Muscle layer of duodenum (tissue), 2 donors: ENCODE measurements around the gene NRXN2.
A peak's percentile ranks its signal among the peaks of the same experiment; 100 is the strongest.

Source experiments
- H3K27ac ChIP-seq: one replicate; pipeline ENCODE4 v1.7.0; 2013; ENCODE audit warnings: mild to moderate bottlenecking, low read length
- H3K27me3 ChIP-seq: one replicate; pipeline ENCODE4 v1.7.0; 2013; ENCODE audit warnings: low read depth, mild to moderate bottlenecking, control low read depth, low read length
- H3K36me3 ChIP-seq, 2 donors: one replicate each; pipeline ENCODE4 v1.7.0; 2013; ENCODE audit warnings: low read length in 2 of 2, control low read depth in 1 of 2, mild to moderate bottlenecking in 1 of 2; ENCODE audit not compliant: insufficient read depth in 2 of 2, control insufficient read depth in 1 of 2
- H3K4me1 ChIP-seq, 2 donors: one replicate each; pipeline ENCODE4 v1.7.0; 2013; ENCODE audit warnings: low read length in 2 of 2, mild to moderate bottlenecking in 2 of 2, control low read depth in 1 of 2, moderate library complexity in 1 of 2; ENCODE audit not compliant: insufficient read depth in 2 of 2, control insufficient read depth in 1 of 2
- H3K4me3 ChIP-seq, 2 donors: one replicate each; pipeline ENCODE4 v1.7.0; 2013; ENCODE audit warnings: low read length in 2 of 2, low read depth in 1 of 2, mild to moderate bottlenecking in 1 of 2
- H3K9me3 ChIP-seq, 2 donors: one replicate each; pipeline ENCODE4 v1.7.0; 2013; ENCODE audit warnings: low read length in 2 of 2, control low read depth in 1 of 2, mild to moderate bottlenecking in 1 of 2; ENCODE audit not compliant: control insufficient read depth in 1 of 2
- donor health status: healthy.

The NRXN2 gene

GRCh38 chr11:64690235-64690634 is 32.8 kb downstream of the NRXN2 start:
- H3K27ac ChIP-seq: no peak overlapping the region
- no peaks in the 10 kb centered on the region for H3K9me3 ChIP-seq
- peaks cover 4 to 5% of the 10 kb centered on the region in 2 donors for H3K4me1 ChIP-seq

GRCh38 chr11:64688534-64688982 is 34.4 kb downstream of the NRXN2 start:
- peaks cover 2% of the 10 kb centered on the region for H3K27me3 ChIP-seq
- H3K4me1 ChIP-seq: peaks cover 4 to 5% of the 10 kb centered on the region in 2 donors
- peak overlapping the region; percentile 20 for H3K27ac ChIP-seq
- H3K4me3 ChIP-seq: peak overlapping the region; percentile 61 to 69
- no peaks in the 10 kb centered on the region for H3K9me3 ChIP-seq
- no peaks in the 10 kb centered on the region for H3K36me3 ChIP-seq

More at GRCh38 chr11:64690235-64690634, 32.8 kb downstream of the NRXN2 start:
- Histone ChIP-seq H3K27me3 (peaks cover 5% of the 10 kb centered on the region), H3K4me3 (no peak overlapping the region), H3K36me3 (no peaks in the 10 kb centered on the region)

DNA sequence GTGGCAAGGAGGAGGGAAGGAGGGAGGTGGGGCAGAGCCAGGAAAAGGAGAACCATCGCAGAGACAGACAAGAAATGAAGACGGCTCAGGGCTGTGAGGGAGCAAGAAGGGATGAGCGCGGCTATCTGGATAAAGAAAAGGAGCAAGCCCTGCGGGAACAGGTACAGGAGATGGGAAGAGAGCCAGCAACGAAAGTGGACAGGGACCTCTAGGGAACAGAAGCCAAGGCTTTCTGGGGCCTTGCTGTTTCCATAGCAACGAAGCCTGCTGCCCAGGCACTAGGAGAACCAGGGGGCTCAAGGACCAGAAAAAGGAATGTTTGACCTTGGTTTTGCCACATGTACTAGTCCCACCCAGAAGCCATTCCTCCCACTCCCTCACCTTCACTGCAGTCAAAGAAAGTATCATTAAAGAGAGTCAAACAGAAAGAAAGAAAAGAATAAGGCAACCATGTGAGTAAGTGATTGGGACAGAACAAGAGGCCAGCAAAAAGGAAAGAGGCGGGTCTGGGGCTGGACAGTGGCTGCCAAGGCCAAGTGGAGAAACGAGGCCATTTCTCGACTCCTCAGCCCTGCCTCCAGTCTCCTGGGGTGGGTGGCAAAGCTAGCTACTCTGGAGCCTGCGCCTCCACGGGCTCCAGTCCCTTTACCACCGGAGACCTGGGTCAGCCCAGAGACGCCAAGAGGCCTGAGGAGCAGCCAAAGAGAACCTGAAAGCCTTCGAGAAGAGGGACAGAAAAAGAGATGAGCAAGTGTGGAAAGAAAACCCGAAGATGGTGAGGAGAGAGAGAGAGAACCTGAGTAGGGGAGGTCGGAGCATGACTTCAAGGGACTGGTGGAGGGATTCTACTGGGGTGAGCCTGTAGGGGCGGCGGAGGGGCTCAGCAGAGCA is 35.1 kb downstream of the NRXN2 start:
- Histone ChIP-seq H3K4me3 (peak overlapping the region in 1 of 2 donors; percentile 69), H3K27ac (peak overlapping the region; percentile 5), H3K9me3 (no peaks in the 10 kb centered on the region), H3K27me3 (no peaks in the 10 kb centered on the region), H3K4me1 (peaks cover 4 to 5% of the 10 kb centered on the region in 2 donors), H3K36me3 (no peaks in the 10 kb centered on the region)

DNA sequence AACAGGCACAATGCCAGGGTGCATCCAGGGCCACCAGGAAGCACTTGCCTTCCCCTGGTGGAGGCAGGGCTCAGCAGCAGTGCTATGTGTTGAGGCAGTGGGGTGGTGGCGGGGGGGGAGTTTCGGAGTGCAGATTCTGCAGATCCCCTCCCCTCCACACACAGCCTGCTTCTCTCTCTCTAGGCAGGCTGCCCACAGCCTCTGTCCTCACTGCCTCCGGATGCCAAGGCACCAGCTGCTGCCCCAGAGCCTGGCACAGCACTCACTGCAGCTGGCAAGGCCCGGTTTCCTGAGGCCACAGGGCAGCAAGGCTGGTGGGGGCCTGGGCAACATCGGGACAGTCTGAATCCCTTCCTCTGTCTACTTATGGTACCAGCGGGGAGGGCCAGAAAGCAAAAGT is 35.8 kb downstream of the NRXN2 start:
- no peaks in the 10 kb centered on the region for H3K27me3 ChIP-seq
- H3K27ac ChIP-seq: no peak overlapping the region
- no peaks in the 10 kb centered on the region for H3K9me3 ChIP-seq
- H3K4me1 ChIP-seq: peaks cover 4 to 5% of the 10 kb centered on the region in 2 donors
- H3K4me3 ChIP-seq: no peak overlapping the region
- H3K36me3 ChIP-seq: no peaks in the 10 kb centered on the region

GRCh38 chr11:64686466-64687170 is 36.4 kb downstream of the NRXN2 start:
- H3K27ac ChIP-seq: no peak overlapping the region
- H3K27me3 ChIP-seq: no peaks in the 10 kb centered on the region
- H3K4me3 ChIP-seq: no peak overlapping the region
- H3K36me3 ChIP-seq: no peaks in the 10 kb centered on the region
- peaks cover 4 to 5% of the 10 kb centered on the region in 2 donors for H3K4me1 ChIP-seq
- H3K9me3 ChIP-seq: no peaks in the 10 kb centered on the region

- Histone ChIP-seq H3K27me3 (no peaks in the 10 kb centered on the region), H3K9me3 (no peaks in the 10 kb centered on the region), H3K4me3 (no peak overlapping the region), H3K4me1 (peaks cover 4 to 5% of the 10 kb centered on the region in 2 donors), H3K27ac (no peak overlapping the region), H3K36me3 (no peaks in the 10 kb centered on the region)
These were observed 37.5 kb downstream of the NRXN2 start for GRCh38 chr11:64685536-64685935.

DNA sequence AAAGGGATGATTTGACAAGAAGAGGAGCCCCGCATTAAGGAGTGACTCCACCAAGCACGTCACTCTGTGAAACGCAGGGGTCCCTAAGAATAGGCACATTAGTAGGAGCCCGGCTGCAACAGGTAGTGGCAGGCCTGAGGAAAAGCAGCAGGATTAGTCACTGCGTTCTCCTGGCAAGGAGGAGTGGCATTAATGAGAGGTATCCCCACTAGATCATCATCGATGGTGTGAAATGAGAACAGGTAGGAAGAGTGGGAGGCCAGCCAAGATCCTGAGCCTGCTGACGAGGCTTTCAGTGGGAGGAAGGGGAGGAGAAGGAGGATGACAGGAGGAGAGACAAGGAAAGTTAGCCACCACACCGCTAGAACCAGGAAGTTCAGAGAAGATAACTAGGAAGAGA is 38.6 kb downstream of the NRXN2 start:
- Histone ChIP-seq H3K9me3 (no peaks in the 10 kb centered on the region), H3K4me3 (no peak overlapping the region), H3K4me1 (peaks cover 4 to 5% of the 10 kb centered on the region in 2 donors), H3K36me3 (no peaks in the 10 kb centered on the region), H3K27ac (no peak overlapping the region), H3K27me3 (no peaks in the 10 kb centered on the region)

GRCh38 chr11:64681171-64681570 is 41.8 kb downstream of the NRXN2 start:
- Histone ChIP-seq H3K4me1 (no peaks in the 10 kb centered on the region), H3K9me3 (no peaks in the 10 kb centered on the region), H3K27me3 (peaks cover 4% of the 10 kb centered on the region), H3K36me3 (no peaks in the 10 kb centered on the region), H3K27ac (no peak overlapping the region), H3K4me3 (no peak overlapping the region)

- no peaks in the 10 kb centered on the region for H3K36me3 ChIP-seq
- H3K9me3 ChIP-seq: no peaks in the 10 kb centered on the region
- no peak overlapping the region for H3K27ac ChIP-seq
- peaks cover 9% of the 10 kb centered on the region for H3K27me3 ChIP-seq
- no peak overlapping the region for H3K4me3 ChIP-seq
- no peaks in the 10 kb centered on the region for H3K4me1 ChIP-seq
These were observed 43.2 kb downstream of the NRXN2 start for GRCh38 chr11:64679846-64680245.

DNA sequence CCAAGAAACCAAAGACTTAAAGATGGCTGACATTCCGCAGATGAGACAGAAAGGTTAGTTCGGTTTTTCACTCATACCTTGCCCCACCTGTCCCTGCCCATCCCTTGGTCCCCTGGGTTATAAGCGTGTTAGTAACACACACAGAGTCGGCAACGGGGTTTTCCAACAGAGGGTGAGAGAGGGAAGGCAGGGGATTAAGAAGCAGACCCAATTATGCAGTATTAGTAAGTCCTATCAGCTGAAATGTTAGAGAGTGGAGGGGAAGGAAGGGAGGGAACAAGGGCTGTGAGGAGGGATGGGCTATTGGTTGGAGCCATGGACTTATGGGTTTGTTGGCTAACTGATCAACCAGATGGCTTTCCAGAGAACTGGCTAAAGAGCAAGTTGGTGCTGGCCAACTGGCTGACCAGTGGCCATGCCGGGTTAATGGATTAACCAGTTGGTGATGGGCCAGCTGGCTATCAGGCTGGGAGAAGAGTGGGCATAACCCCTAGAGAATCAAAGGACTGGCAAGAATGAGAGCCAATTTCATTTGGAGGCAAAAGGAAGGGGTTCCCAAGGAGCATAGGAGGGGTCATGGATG is 45.5 kb downstream of the NRXN2 start:
- Histone ChIP-seq H3K4me1 (no peaks in the 10 kb centered on the region), H3K9me3 (no peaks in the 10 kb centered on the region), H3K4me3 (no peak overlapping the region), H3K27me3 (peaks cover 9% of the 10 kb centered on the region), H3K36me3 (no peaks in the 10 kb centered on the region), H3K27ac (no peak overlapping the region)

DNA sequence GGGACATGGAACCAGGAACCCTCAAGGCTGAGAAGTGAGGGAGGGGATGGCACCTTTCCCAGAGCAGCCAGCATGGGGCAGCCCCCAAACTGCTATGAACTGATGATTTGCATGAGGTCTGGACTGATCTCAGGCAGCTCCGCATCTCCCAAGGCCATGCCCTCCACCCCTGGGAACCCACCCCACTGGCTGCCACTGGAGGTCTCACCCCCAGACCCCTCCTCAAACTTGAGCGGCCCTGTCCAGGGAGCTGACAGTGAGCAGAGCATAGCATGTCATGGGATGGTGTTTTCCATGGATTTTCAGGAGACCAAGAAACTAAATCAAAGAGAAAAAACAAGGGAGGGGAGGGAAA is 46.8 kb downstream of the NRXN2 start:
- Histone ChIP-seq H3K9me3 (no peaks in the 10 kb centered on the region), H3K27me3 (peaks cover 15% of the 10 kb centered on the region)

More for the DNA sequence above, 46.8 kb downstream of the NRXN2 start:
- no peak overlapping the region for H3K27ac ChIP-seq
- H3K36me3 ChIP-seq: no peaks in the 10 kb centered on the region
- H3K4me3 ChIP-seq: no peak overlapping the region
- no peaks in the 10 kb centered on the region for H3K4me1 ChIP-seq
